GM21515 (cell line): ENCODE data around the gene SIRT6.
"Not testable (repeated sequence)": the region's sequence is repeated elsewhere in the genome, so short reads cannot be mapped to it uniquely, and the experiment has no call there.

Experiments
- ATAC-seq: cut with Tn5 transposase; IDR thresholded peaks from one replicate; pipeline ENCODE4 v1.9.1; 2021; ENCODE audit not compliant: unreplicated experiment

SIRT6 gene

DNA sequence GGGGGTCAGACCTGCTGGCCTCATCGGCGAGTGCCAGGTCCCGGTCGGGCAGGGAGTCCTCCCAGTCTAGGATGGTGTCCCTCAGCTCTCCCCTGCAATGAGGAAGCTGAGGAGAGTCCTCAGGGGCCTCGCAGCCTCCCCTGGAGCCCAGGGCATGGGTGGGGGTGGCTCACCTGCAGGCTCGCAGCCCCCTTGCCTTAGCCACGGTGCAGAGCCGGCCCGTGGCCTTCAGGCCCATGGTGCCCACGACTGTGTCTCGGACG, 6.8 kb downstream of the SIRT6 start:
- no peak for ATAC-seq

DNA sequence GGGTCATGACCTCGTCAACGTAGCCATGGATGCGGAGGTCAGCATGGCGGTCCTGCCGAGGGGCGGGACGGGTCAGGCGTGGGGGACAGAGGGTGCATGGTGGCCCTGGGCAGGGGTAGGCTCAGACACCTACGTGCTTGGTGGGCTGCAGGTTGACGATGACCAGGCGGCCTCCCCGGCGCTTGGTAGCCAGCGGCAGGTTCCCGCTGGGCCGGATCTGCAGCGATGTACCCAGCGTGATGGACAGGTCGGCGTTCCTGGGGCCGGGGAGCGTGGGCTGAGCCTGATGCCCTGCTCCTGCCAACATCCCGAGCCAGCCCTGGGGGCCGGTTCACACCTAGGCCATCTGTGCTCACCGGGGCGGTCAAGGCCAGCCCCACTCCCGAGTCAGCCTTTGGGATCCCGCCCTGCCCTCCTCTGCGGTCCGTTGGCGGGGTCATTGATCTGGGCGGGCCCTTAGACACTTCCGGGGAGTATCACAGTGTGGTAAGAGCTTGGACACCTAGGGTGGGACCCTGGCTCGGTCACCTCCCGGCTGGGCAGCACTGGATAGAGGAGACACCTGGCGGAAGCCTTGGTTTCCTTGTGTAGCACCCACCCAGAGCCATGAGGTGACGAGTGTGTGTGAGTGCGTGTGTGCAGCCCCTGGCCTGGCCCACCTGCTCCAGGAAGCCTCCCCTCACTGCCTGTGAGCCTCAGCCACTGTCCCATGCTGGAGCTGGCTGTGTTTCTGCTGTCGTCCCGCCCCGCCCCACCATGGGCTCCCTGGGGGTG, 7.3 kb downstream of the SIRT6 start:
- ATAC-seq = no peak

DNA sequence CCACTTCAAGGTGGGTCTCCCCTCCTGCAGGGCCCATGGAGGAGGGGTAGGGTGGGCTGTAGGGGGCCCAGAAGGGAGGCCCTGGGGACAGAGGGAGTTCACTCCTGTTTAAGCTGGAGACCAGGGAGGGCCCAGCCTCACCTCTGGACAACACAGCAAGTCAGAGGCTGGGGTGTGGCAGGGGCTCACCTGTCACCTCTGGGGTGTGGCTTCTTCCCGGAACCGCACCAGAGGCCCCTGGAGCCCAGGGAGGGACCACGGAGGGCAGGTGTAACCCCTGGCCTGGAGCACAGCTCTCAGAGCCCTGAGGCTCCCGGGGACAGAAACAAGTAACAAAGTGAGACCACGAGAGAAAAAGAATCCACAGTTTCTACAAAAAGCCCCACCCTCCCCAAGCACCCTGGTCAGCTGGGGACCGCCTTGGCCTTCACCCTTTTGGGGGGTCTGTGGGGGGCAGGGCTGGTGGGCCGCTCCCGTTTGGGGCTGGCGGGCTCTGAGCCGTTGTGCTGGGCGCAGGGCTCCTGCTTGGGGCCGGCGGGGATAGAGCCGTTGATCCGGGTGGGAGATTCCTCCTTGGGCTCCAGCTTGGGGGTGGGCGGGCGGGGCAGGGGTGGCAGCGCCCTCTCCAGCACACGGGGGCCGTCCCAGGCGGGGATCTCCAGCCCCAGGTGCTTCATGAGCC, 8.0 kb downstream of the SIRT6 start:
- no peak for ATAC-seq

DNA sequence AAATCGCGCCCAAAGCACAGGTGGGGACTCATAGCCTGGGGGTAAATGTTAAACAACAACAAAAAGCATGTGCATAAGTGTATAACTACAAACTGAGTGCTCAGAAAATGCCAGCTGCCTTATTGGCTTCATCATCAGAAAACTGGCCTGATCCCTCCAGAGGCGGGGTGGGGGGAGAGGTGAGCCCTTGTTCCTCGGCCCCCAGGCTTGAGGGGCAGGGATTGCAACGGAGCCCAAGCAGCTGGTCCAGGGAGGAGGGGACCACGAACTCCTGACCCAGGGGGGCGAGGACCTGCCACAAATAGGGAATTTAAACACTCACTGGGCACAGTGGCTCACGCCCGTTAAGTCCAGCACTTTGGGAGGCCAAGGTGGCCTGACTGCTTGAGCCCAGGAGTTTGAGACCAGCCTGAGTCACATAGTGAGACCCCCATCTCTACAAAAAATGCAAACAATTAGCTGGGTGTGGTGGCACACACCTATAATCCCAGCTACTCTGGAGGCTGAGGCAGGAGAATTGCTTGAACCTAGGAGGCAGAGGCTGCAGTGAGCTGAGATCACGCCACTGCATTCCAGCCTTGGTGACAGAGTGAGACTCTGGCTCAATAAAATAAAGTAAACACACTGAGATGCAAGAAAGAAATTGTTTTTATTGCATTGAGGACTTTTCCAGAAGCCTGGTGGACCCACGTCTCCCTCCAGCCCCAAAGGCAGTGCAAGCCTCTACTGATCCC, 8.7 kb downstream of the SIRT6 start:
- no peak for ATAC-seq

DNA sequence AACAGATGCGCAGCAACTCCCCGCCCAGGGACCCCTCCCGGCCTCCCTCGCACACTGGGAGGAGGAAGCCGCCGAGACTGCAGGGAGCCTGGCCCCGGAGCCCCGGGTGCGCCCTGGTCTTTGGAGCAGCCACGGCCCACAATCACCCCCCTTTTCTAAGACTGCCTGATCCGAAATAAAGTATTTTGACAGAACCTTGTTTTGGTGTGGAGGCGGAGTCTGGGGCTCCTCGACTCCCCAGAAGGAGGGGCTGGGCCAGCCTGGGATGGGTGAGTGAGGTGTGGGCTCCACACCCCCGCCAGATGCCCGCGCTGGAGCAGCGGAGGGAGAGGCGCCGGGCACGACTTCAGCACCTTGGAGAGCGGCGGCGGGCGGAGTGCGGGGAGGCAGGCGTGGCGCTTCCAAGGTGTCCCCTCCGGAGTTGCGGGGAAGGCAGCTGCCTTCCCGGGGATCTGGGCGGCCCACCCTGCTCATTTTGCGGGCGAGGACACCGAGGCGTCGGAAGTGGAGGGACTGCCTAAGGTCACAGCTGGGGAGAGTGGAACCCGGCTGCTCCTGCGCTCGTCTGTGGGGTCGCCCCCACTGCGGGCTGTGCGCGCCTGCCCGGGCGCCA, 9.4 kb downstream of the SIRT6 start:
- ATAC-seq = no peak

DNA sequence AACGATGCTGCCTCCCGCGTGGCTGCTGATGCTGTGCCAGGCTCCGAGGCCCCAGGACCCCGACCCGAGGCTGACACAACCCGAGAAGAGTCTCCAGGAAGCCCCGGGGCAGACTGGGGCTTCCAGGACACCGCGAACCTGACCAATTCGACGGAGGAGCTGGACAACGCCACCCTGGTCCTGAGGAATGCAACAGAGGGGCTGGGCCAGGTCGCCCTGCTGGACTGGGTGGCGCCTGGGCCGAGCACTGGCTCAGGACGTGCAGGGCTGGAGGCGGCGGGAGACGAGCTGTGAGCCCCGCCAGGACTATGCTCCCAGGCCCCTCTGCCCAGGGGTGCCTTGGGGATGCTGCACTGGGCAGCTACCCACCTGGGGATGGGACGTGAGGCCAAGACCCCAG, 10.7 kb downstream of the SIRT6 start:
- no peak for ATAC-seq

DNA sequence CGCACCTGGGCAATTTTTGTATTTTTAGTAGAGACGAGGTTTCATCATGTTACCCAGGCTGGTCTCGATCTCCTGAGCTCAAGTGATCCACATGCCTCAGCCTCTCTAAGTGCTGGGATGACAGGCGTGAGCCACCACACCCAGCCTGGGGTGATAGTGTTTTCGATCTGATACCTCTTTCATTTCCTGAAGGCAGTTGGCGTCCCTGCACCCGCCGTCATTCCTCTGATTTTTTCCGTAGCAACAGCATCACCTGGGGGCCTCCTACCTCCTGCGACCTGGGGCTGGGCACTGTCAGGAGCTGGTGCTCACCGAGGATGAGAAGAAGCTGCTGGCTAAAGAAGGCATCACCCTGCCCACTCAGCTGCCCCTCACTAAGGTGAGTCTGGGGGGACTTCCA, 18.1 kb downstream of the SIRT6 start:
- no peak for ATAC-seq

DNA sequence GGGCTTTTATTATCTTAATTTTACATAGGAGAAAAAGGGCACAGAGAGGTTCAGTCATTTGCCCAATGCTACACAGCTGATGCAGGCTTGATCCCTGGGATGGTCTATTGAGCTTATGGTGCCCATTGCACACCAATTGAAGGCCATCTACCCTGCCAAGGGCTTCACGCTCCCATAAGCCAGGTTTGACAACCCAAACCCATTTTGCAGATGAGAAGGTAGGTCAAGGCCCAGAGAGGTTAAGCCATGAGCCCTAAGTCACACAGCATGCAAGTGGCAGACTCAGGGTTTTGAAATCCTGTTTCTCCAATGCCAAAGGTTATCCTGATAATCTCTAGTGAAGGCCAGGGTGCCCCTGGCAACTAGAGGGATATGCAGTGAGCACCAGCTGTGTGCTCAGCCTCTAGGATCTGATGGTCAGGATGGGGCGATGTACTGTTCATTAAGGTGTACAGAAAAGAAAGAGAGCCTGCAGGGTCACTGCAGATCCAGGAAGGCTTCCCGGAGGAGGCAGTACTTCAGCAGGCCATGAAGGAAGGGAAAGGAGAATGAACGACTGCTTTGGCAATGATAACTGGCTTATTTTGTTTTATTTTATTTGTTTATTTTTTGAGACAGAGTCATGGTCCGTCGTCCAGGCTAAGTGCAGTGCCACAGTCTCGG, 20.8 kb downstream of the SIRT6 start:
- ATAC-seq = no peak

DNA sequence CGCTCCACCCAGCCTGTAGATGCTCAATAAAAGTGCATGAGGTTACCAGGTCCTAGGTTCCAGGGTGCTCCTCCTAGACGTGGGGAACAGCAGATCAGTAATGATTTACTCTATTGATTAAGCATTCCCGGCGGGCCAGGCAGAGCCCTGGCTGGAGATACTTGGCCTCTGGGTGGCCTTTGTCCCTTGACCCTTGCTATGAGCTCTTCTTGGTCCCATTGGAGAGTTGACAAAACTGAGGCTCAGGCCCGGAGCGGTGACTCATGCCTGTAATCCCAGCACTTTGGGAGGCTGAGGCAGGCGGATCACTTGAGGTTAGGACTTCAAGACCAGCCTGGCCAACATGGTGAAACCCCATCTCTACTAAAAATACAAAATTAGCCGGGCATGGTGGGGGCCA, 24.4 kb downstream of the SIRT6 start:
- not testable (repeated sequence) for ATAC-seq

DNA sequence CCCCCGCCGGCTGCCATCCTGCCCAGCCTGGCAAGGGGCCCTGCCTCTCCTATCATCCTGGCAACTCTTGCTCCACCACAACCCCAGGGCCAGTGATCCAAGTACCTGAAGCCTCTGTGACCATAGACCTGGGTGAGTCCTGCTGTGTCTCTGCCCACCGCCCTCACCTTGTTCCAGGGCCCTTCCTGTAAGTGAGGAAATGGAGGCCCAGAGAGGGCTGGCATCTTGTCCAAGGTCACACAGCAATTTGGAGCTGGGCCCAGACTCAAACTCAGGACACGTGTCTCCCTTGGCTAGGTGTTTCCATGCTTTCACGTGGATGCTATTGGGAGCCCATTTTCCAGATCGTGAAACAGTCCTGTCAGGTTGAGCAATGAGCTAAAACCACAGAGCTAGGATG, 25.2 kb downstream of the SIRT6 start:
- ATAC-seq = no peak

DNA sequence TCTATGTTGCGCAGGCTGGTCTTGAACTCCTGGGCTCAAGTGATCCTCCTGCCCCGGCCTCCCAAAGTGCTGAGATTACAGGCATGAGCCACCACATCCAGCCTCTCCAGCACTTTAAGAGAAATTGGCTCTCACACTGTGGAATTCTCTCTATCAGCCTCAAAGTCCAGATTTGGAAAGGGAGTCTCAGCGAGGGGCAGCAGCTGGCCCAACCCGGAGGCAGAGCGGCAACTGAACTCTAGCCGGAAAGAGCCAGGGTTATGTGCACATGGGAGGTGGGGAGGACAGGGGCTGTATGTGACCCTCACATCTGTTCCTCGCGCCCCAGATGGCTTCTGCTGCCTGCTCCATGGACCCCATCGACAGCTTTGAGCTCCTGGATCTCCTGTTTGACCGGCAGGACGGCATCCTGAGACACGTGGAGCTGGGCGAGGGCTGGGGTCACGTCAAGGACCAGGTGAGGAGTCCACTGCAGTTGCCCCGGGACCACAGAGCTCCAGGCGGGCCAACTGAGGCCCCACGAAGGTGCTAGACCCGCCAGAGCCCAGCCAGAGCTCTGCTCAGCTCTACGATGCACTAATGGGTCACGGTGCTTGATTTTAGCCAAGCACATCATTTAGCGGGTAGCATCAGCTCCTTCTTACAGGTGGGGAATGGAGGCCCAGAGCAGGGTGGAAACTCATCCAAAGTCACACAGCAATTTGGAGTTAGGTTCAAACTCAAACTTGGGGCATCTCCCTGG, 27.6 kb downstream of the SIRT6 start:
- no peak for ATAC-seq

DNA sequence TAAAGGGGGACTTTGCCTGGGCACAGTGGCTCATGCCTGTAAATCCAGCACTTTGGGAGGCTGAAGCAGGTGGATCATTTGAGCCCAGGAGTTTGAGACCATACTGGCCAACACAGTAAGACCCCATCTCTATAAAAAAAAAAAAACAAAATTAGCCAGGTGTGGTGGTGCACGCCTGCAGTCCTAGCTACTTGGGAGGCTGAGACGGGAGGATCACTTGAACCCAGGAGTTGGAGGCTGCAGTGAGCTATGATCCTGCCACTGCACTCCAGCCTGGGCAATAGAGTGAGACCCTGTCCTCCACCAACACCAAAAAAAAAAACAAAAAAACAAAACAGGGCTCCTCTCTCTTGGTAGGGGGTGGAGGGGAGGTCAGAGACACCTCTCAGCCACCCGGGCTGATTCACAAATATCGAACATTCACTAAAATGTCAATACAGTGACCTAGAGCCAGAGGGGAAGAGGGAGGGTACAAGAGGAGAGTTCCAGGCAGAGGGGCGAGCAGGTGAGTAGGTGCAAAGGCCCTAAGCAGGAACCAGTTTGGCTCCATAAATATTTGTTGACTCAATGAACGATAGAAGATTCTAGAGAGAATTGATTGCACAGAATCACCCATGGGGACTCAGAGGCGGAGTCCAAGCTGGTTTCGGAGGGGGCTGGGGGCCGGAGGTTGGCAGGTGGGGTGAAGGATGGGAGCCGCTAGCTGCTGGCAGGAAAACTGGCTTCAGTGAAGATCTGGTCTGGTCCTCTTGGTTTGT, 29.9 kb downstream of the SIRT6 start:
- no peak for ATAC-seq

DNA sequence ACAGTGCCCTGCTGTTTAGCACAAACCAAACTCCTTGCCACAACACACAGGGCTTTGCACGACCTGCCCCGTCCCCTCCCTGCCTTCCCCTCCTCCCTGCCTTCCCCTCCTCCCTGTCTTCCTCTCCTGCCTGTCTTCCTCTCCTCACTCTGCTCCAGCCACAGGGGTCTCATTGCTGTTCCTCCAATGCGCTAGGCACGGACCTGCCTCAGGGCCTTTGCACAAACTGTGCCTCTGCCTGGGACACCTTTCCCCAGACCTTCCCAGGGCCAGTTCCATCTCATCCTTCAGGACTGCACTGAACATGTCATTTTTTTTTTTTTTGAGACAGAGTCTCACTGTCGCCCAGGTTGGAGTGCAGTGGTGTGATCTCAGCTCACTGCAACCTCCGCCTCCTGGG, 30.7 kb downstream of the SIRT6 start:
- ATAC-seq = no peak

DNA sequence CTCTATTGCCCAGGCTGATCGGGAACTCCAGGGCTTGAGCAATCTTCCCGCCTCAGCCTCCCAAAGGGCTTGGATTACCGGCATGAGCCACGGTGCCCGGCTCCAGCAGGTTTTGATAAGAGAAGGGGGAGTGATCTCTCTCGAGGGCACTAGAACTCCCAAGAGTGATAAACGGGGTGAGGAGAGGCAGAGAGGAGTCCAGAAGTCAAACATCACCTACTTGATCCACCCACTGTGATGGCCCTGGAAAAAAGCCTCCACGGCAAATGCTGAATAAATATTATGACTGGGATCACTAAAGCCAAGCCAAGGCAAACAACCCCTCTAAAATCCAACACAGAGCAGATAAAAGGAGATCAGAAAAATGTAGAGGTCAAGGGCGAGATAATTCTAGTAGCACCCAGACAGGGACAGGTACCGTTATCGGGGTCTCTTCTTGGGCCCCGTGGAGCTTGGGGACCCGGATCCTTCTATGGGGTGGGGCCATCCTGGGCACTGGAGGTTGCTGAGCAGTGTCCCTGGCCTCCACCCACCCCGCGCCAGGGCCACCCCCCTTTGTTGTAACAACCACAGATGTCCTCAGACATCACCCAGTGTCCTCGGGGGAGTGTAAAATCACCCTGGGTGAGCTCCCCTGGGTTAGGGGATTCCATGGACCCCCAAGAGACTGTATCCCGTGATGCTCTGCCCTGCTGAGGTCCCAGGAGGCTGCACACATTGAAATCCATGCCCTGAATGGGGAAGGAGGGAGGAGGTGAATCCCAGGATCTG, 32.7 kb downstream of the SIRT6 start:
- ATAC-seq = no peak

DNA sequence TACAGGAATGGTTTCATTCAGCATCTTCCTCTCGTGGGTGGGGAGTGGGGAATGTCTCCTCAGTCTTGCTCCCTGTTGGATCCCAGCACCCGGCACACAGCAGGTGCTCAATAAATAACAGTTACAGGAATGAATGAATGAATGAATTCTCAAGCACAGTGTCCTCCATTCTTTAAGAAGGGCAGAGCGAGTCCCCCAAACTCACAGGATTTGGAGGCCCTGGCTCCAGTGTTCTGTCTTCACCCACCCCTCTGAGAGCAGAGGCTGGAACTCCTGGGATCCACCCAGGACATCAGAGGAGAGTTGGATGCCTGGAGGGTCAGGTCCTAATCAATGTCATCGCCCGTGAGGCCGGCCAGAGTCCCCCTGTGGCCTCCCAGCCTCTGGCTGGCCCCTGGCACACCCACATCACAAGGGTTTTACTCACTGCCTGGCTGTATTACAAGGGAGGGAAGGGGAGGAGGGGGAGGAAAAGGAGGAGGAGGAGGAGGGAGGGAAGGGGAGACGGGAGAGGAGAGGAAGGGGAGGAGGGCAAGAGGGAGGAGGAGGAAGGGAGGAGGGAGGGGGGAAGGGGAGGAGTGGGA, 37.6 kb downstream of the SIRT6 start:
- no peak for ATAC-seq

DNA sequence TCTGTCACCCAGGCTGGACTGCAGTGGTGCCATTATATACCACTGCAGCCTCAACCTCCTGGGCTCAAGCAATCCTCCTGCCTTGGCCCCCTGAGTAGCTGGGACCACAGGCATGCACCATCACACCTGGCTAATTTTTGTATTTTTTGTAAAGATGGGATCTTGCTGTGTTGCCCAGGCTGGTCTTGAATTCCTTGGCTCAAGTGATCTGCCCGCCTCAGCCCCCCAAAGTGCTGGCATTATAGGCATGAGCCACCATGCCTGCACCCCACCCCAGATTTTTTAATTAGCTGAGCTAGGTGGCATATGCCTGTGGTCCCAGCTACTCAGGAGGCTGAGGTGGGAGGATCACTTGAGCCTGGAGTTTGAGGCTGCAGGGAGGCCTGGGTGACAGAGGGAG, 39.4 kb downstream of the SIRT6 start:
- not testable (repeated sequence) for ATAC-seq

DNA sequence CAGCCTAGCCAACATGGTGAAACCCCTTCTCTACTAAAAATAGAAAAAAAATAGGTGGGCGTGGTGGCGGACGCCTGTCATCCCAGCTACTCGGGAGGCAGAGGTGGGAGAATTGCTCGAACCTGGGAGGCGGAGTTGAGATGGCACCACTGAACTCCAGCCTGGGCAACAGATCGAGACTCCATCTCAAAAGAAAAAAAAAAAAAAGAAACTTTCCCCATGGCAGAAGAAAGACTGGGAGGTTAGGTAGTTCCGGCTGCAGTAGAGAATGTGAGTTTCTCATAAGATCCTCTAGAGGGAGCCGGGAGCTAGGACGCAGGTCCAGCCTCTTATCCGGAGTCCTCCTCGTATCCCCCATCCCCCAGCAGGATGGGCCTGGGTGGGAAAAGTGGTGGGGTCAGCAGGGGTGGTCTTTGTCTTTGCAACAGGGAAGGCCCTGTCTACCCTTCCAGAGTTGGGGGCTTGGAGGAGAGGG, 42.1 kb downstream of the SIRT6 start:
- no peak for ATAC-seq

DNA sequence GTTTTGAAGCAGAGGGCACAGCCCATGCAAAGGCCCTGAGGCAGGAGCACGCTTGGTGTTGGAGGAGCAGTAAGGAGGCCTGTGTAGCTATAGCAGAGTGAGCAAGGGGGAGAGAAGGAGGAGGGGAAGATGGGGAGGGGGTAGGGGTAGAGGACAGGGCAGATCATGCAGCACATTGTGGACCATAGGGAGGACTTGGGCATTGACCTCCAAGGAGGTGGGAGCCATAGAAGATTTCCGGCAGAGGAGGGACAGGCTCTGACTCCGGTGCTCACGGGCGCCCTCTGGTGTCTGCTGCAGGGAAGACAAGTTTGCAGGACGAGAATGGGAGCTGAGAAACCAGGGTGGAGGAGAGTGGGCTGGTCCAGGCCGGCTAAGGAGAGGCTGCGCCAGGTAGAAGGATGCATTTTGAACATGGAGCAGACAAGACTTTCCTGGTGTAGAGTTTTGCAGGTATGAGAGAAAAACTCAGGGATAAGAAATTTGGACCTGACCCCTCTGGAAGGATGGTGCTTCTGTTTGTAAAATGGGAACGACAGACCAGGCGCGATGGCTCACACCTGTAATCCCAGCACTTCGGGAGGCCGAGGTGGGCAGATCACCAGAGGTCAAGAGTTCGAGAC, 42.6 kb downstream of the SIRT6 start:
- ATAC-seq = no peak
